ENCODE measurements around the gene TTC23.

The TTC23 gene

DNA sequence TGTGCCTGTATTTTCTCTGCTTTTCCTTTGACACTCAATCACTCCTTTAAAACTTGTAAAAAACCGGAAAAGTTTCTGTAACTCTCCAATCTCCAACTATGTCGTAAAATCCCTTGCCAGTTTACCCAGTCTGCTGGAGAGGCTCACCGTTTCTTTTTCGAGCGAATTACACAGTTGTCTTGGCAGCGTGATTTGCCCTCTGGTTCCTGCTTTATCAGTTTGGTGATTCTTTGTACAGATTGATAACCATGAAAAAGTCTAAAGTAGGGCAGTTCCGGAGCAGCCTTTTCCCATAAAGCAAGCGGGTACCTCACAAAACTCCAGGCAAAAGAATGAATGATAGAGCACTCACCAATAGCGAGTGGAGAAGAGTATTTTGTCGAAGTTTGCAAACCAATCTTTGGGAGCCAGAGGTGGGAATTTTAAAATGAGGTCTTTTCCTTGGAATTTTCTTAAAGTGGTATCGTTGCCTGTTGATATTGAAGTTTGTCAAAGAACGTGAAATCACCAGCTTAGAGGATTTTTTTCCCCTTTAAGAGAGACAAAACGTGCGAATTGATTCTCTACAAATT, at the start of gene TTC23:
Gene TTC23 (minus strand): TSS at position 312 of the 572 bp plus-strand sequence. CDS start 20,869 bp downstream, outside the sequence.
- peak; percentile 59 for DNase-seq (ENCODE audit: low read depth)
- no peak for TF ChIP-seq CTCF (IDR thresholded peaks at IDR 0.05; ENCODE audit: control insufficient read depth, insufficient read depth, low read depth, low read length, missing control alignments)
- H3K4me3 ChIP-seq (ENCODE audit: control insufficient read depth, low read depth, low read length) = peak within 1 kb of the TSS; percentile 67

DNA sequence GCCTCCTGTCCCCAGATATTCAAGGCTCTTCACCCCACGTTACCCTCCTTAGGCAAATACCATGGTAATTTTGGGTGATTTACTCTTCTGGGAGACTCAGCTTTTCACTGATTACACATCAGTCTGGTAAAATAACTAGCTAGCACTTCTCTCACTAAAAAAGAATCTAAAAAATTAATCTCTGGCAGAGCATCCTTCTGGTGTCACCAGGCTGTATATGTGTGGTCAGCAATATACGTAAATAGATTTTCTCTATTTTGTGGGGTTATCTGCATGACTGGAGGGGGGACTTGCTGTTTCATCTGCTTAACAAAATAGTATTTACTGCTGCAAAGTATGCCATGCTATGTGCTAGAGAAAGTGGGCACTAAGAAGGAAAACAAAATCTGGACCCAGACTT, 47.0 kb upstream of the TTC23 start:
- H3K4me3 ChIP-seq (ENCODE audit: control insufficient read depth, low read depth, low read length) = no peak overlapping the region
- no peak for DNase-seq (ENCODE audit: low read depth)
- no peak for TF ChIP-seq CTCF (IDR thresholded peaks at IDR 0.05; ENCODE audit: control insufficient read depth, insufficient read depth, low read depth, low read length, missing control alignments)

GRCh38 chr15:99295840-99296239, 46.5 kb upstream of the TTC23 start:
- no peak for TF ChIP-seq CTCF (IDR thresholded peaks at IDR 0.05; ENCODE audit: control insufficient read depth, insufficient read depth, low read depth, low read length, missing control alignments)
- no peak overlapping the region for H3K4me3 ChIP-seq (ENCODE audit: control insufficient read depth, low read depth, low read length)
- no peak for DNase-seq (ENCODE audit: low read depth)

- no peak for TF ChIP-seq CTCF (IDR thresholded peaks at IDR 0.05; ENCODE audit: control insufficient read depth, insufficient read depth, low read depth, low read length, missing control alignments)
- DNase-seq (ENCODE audit: low read depth) = no peak
- H3K4me3 ChIP-seq (ENCODE audit: control insufficient read depth, low read depth, low read length) = no peak overlapping the region
Observed at GRCh38 chr15:99291643-99292042, 42.3 kb upstream of the TTC23 start.

GRCh38 chr15:99283717-99284116, 34.3 kb upstream of the TTC23 start:
- H3K4me3 ChIP-seq (ENCODE audit: control insufficient read depth, low read depth, low read length) = no peak overlapping the region
- no peak for TF ChIP-seq CTCF (IDR thresholded peaks at IDR 0.05; ENCODE audit: control insufficient read depth, insufficient read depth, low read depth, low read length, missing control alignments)
- DNase-seq (ENCODE audit: low read depth) = no peak

GRCh38 chr15:99282586-99282985, 33.2 kb upstream of the TTC23 start:
- H3K4me3 ChIP-seq (ENCODE audit: control insufficient read depth, low read depth, low read length) = no peak overlapping the region
- no peak for TF ChIP-seq CTCF (IDR thresholded peaks at IDR 0.05; ENCODE audit: control insufficient read depth, insufficient read depth, low read depth, low read length, missing control alignments)
- DNase-seq (ENCODE audit: low read depth) = no peak

DNA sequence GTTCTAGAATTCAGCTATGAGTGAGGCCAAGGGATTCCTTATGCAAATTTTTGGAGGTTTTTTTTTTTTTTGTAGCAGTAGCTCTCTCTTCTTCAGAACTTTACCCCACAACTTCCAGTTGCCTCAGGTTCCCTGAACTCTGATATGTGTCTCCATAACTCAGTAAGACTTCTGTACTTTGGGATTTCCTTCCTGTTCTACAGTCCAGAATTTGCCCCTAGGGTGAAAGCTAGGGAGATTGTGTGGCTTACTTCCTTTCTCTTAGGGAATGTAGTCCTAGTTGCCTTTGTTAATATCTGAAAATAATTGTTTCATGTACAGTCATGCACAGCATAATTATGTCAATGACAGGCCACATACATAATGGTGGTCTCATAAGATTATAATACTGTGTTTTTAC, 32.7 kb upstream of the TTC23 start:
- no peak overlapping the region for H3K4me3 ChIP-seq (ENCODE audit: control insufficient read depth, low read depth, low read length)
- no peak for DNase-seq (ENCODE audit: low read depth)
- TF ChIP-seq CTCF (IDR thresholded peaks at IDR 0.05; ENCODE audit: control insufficient read depth, insufficient read depth, low read depth, low read length, missing control alignments) = no peak
